Measurements from ENCODE around the gene ENOX1. TPM values are rescaled to one million over a fixed set of nuclear protein-coding genes. Genes with fewer than 3 reads are reported as not detected.

ENOX1 gene
- polyA plus RNA-seq, 1 donor from 2014 or later: not detected

- Mint-ChIP-seq H3K4me1 (peaks cover 0 to 1% (median 0%) of the 10 kb centered on the region in 3 donors), H3K4me3 (no peak overlapping the region), H3K9me3 (no peaks in the 10 kb centered on the region), H3K27me3 (peaks cover 4% of the 10 kb centered on the region), H3K27ac (no peak overlapping the region), H3K36me3 (no peaks in the 10 kb centered on the region)
Observed at GRCh38 chr13:43289470-43290255, 497.1 kb downstream of the ENOX1 start.

GRCh38 chr13:43286751-43287150, 500.0 kb downstream of the ENOX1 start:
- Mint-ChIP-seq H3K27me3 (peaks cover 6% of the 10 kb centered on the region), H3K4me3 (no peak overlapping the region), H3K36me3 (no peaks in the 10 kb centered on the region), H3K9me3 (no peaks in the 10 kb centered on the region), H3K4me1 (peaks cover 0 to 1% (median 0%) of the 10 kb centered on the region in 3 donors), H3K27ac (no peak overlapping the region)

GRCh38 chr13:43285933-43286597, 500.7 kb downstream of the ENOX1 start:
- Mint-ChIP-seq H3K4me3 (no peak overlapping the region), H3K4me1 (peaks cover 0 to 1% (median 0%) of the 10 kb centered on the region in 3 donors), H3K27ac (no peak overlapping the region), H3K9me3 (no peaks in the 10 kb centered on the region), H3K27me3 (peaks cover 7% of the 10 kb centered on the region), H3K36me3 (no peaks in the 10 kb centered on the region)

GRCh38 chr13:43284162-43284561, 502.6 kb downstream of the ENOX1 start:
- peaks cover 0 to 1% (median 0%) of the 10 kb centered on the region in 3 donors for H3K4me1 Mint-ChIP-seq
- H3K36me3 Mint-ChIP-seq: no peaks in the 10 kb centered on the region
- H3K27me3 Mint-ChIP-seq: peaks cover 7% of the 10 kb centered on the region
- H3K4me3 Mint-ChIP-seq: no peak overlapping the region
- no peaks in the 10 kb centered on the region for H3K9me3 Mint-ChIP-seq
- H3K27ac Mint-ChIP-seq: no peak overlapping the region

- no peak overlapping the region for H3K4me3 Mint-ChIP-seq
- no peaks in the 10 kb centered on the region for H3K9me3 Mint-ChIP-seq
- H3K36me3 Mint-ChIP-seq: no peaks in the 10 kb centered on the region
- H3K27me3 Mint-ChIP-seq: peaks cover 3% of the 10 kb centered on the region
- H3K4me1 Mint-ChIP-seq: no peaks in the 10 kb centered on the region
- no peak overlapping the region for H3K27ac Mint-ChIP-seq
Observed at GRCh38 chr13:43279696-43280095, 507.1 kb downstream of the ENOX1 start.

GRCh38 chr13:43278127-43278526, 508.6 kb downstream of the ENOX1 start:
- Mint-ChIP-seq H3K27me3 (peaks cover 2% of the 10 kb centered on the region), H3K4me3 (no peak overlapping the region), H3K36me3 (no peaks in the 10 kb centered on the region), H3K9me3 (no peaks in the 10 kb centered on the region), H3K27ac (peak overlapping the region in 1 of 3 donors; percentile 12), H3K4me1 (no peaks in the 10 kb centered on the region)

- Mint-ChIP-seq H3K4me3 (no peak overlapping the region), H3K36me3 (no peaks in the 10 kb centered on the region), H3K4me1 (no peaks in the 10 kb centered on the region), H3K27me3 (peaks cover 2% of the 10 kb centered on the region), H3K9me3 (no peaks in the 10 kb centered on the region), H3K27ac (peak overlapping the region in 1 of 3 donors; percentile 71)
Observed at GRCh38 chr13:43277142-43277541, 509.6 kb downstream of the ENOX1 start.

- no peaks in the 10 kb centered on the region for H3K4me1 Mint-ChIP-seq
- H3K27ac Mint-ChIP-seq: no peak overlapping the region
- no peaks in the 10 kb centered on the region for H3K27me3 Mint-ChIP-seq
- no peaks in the 10 kb centered on the region for H3K36me3 Mint-ChIP-seq
- H3K4me3 Mint-ChIP-seq: no peak overlapping the region
- no peaks in the 10 kb centered on the region for H3K9me3 Mint-ChIP-seq
Observed at GRCh38 chr13:43274881-43275280, 511.9 kb downstream of the ENOX1 start.

- no peaks in the 10 kb centered on the region for H3K27me3 Mint-ChIP-seq
- no peaks in the 10 kb centered on the region for H3K4me1 Mint-ChIP-seq
- no peak overlapping the region for H3K4me3 Mint-ChIP-seq
- H3K27ac Mint-ChIP-seq: no peak overlapping the region
- no peaks in the 10 kb centered on the region for H3K9me3 Mint-ChIP-seq
- no peaks in the 10 kb centered on the region for H3K36me3 Mint-ChIP-seq
Observed at GRCh38 chr13:43273362-43273761, 513.4 kb downstream of the ENOX1 start.

GRCh38 chr13:43272851-43273250, 513.9 kb downstream of the ENOX1 start:
- Mint-ChIP-seq H3K36me3 (no peaks in the 10 kb centered on the region), H3K4me3 (no peak overlapping the region), H3K4me1 (no peaks in the 10 kb centered on the region), H3K27ac (no peak overlapping the region), H3K9me3 (no peaks in the 10 kb centered on the region), H3K27me3 (no peaks in the 10 kb centered on the region)

GRCh38 chr13:43271152-43271551, 515.6 kb downstream of the ENOX1 start:
- Mint-ChIP-seq H3K4me1 (no peaks in the 10 kb centered on the region), H3K36me3 (no peaks in the 10 kb centered on the region), H3K27ac (no peak overlapping the region), H3K27me3 (no peaks in the 10 kb centered on the region), H3K4me3 (no peak overlapping the region), H3K9me3 (no peaks in the 10 kb centered on the region)

- H3K27me3 Mint-ChIP-seq: no peaks in the 10 kb centered on the region
- H3K4me1 Mint-ChIP-seq: no peaks in the 10 kb centered on the region
- no peaks in the 10 kb centered on the region for H3K9me3 Mint-ChIP-seq
- H3K27ac Mint-ChIP-seq: no peak overlapping the region
- no peaks in the 10 kb centered on the region for H3K36me3 Mint-ChIP-seq
- H3K4me3 Mint-ChIP-seq: no peak overlapping the region
Observed at GRCh38 chr13:43270130-43270830, 516.5 kb downstream of the ENOX1 start.

- H3K36me3 Mint-ChIP-seq: no peaks in the 10 kb centered on the region
- H3K27ac Mint-ChIP-seq: no peak overlapping the region
- H3K27me3 Mint-ChIP-seq: no peaks in the 10 kb centered on the region
- H3K4me1 Mint-ChIP-seq: no peaks in the 10 kb centered on the region
- H3K4me3 Mint-ChIP-seq: no peak overlapping the region
- no peaks in the 10 kb centered on the region for H3K9me3 Mint-ChIP-seq
Observed at GRCh38 chr13:43269037-43269481, 517.7 kb downstream of the ENOX1 start.

- Mint-ChIP-seq H3K9me3 (no peaks in the 10 kb centered on the region), H3K27me3 (no peaks in the 10 kb centered on the region), H3K4me3 (no peak overlapping the region), H3K27ac (no peak overlapping the region), H3K36me3 (no peaks in the 10 kb centered on the region), H3K4me1 (no peaks in the 10 kb centered on the region)
Observed at GRCh38 chr13:43268632-43269031, 518.1 kb downstream of the ENOX1 start.

GRCh38 chr13:43267916-43268315, 518.9 kb downstream of the ENOX1 start:
- Mint-ChIP-seq H3K4me3 (no peak overlapping the region), H3K27me3 (no peaks in the 10 kb centered on the region), H3K4me1 (no peaks in the 10 kb centered on the region), H3K9me3 (no peaks in the 10 kb centered on the region), H3K36me3 (no peaks in the 10 kb centered on the region), H3K27ac (no peak overlapping the region)
